MM.1S (cell line): ENCODE results near the gene PMM2.
"Not testable (repeated sequence)": the region's sequence is repeated elsewhere in the genome, so short reads cannot be mapped to it uniquely, and the experiment has no call there.

Experiments used
- DNase-seq: peaks from one replicate; pipeline ENCODE4 v3.0.0-alpha.2; 2015
- H2AFZ ChIP-seq: fragments of 300-600 bp; sonication (generic); 2 replicates; pipeline ENCODE4 v1.6.0; 2016; ENCODE audit warnings: antibody characterized with exemption, low read length
- H3F3A ChIP-seq: fragments of 300-600 bp; sonication (generic); 2 replicates; pipeline ENCODE4 v1.6.1; 2016; ENCODE audit warnings: mild to moderate bottlenecking, antibody characterized with exemption, low read length, moderate library complexity, mixed read lengths; ENCODE audit not compliant: insufficient read depth
- H3K27ac ChIP-seq: fragments of 300-600 bp; sonication (generic); 2 replicates; pipeline ENCODE4 v1.5.1; 2016; ENCODE audit warnings: mild to moderate bottlenecking, low read length
- H3K27me3 ChIP-seq: fragments of 300-600 bp; sonication (generic); replicated peaks from 2 replicates; pipeline ENCODE4 v1.6.0; 2016; ENCODE audit warnings: low read length; ENCODE audit not compliant: insufficient read depth
- H3K36me3 ChIP-seq: fragments of 300-600 bp; sonication (generic); replicated peaks from 2 replicates; pipeline ENCODE4 v1.6.1; 2016; ENCODE audit warnings: mild to moderate bottlenecking, low read length, mixed read lengths; ENCODE audit not compliant: insufficient read depth
- H3K4me1 ChIP-seq: fragments of 300-600 bp; sonication (generic); 2 replicates; pipeline ENCODE4 v1.6.1; 2016; ENCODE audit warnings: low read length, mixed read lengths
- H3K4me2 ChIP-seq: fragments of 300-600 bp; sonication (generic); 2 replicates; pipeline ENCODE4 v1.6.0; 2016; ENCODE audit warnings: low read depth, low read length
- H3K4me3 ChIP-seq: fragments of 300-600 bp; sonication (generic); 2 replicates; pipeline ENCODE4 v1.5.1; 2016; ENCODE audit warnings: low read length, mixed read lengths
- H3K79me2 ChIP-seq: fragments of 300-600 bp; sonication (generic); 2 replicates; pipeline ENCODE4 v1.6.1; 2016; ENCODE audit warnings: mixed run types, low read length, mixed read lengths
- H3K9ac ChIP-seq: fragments of 300-600 bp; sonication (generic); 2 replicates; pipeline ENCODE4 v1.6.1; 2016; ENCODE audit warnings: low read length, mixed read lengths
- H3K9me2 ChIP-seq: fragments of 300-600 bp; sonication (generic); replicated peaks from 2 replicates; pipeline ENCODE4 v1.6.1; 2016; ENCODE audit warnings: mild to moderate bottlenecking, low read length, mixed read lengths; ENCODE audit not compliant: insufficient read depth
- H3K9me3 ChIP-seq: fragments of 300-600 bp; sonication (generic); replicated peaks from 2 replicates; pipeline ENCODE4 v1.6.1; 2016; ENCODE audit warnings: mild to moderate bottlenecking, low read length, mixed read lengths; ENCODE audit not compliant: insufficient read depth
- H4K20me1 ChIP-seq: fragments of 300-600 bp; sonication (generic); 2 replicates; pipeline ENCODE4 v1.6.1; 2016; ENCODE audit warnings: mild to moderate bottlenecking, low read length, moderate library complexity, mixed read lengths; ENCODE audit not compliant: insufficient read depth
- EZH2 ChIP-seq: fragments of 300-600 bp; sonication (generic); optimal IDR thresholded peaks from 2 replicates; pipeline ENCODE3; 2017; ENCODE audit warnings: low read depth, mild to moderate bottlenecking, antibody characterized with exemption, low read length, mixed read lengths
- EZH2phosphoT487 ChIP-seq: fragments of 300-600 bp; sonication (generic); IDR thresholded peaks from 2 replicates; pipeline ENCODE4 v1.6.1; 2018; ENCODE audit warnings: antibody characterized with exemption, low read length
- TF ChIP-seq, protein P1 (sequence below): fragments of 300-600 bp; sonication (generic); IDR thresholded peaks from 2 replicates; pipeline ENCODE4 v1.5.1; 2016; ENCODE audit warnings: antibody characterized with exemption, low read length, mixed read lengths

PMM2 gene

DNA sequence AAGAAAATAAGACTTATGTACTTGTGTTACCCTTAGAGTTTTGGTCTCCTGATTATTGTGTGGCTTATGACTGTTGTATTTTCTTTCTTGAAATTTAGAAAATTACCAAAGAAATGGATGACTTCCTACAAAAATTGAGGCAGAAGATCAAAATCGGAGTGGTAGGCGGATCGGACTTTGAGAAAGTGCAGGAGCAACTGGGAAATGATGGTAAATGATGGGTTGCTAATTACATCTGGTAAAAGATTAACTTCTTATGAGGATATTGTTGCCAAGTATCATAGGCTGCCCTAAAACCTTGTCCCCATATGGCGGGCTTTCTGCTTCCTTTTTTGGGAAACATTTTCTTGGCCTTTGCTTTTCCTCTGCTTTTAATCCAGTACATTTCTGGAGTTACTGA, 4.1 kb downstream of the PMM2 start:
- Histone ChIP-seq H3F3A (no peaks in the 10 kb centered on the region), H3K27ac (no peak overlapping the region), H3K4me2 (no peak overlapping the region), H3K36me3 (peaks cover 22% of the 10 kb centered on the region; the same call in 1 of the 2 replicates), H3K9ac (no peak overlapping the region), H3K9me2 (no peaks in the 10 kb centered on the region), H3K4me1 (peaks cover 9% of the 10 kb centered on the region), H3K4me3 (no peak overlapping the region), H2AFZ (no peak overlapping the region), H4K20me1 (peaks cover 18% of the 10 kb centered on the region; the same call in 1 of the 2 replicates), H3K9me3 (no peaks in the 10 kb centered on the region), H3K79me2 (peaks cover 98% of the 10 kb centered on the region), H3K27me3 (no peaks in the 10 kb centered on the region)
- TF ChIP-seq EZH2phosphoT487 (no peak), EZH2 (no peak)
- TF ChIP-seq, protein P1, sequence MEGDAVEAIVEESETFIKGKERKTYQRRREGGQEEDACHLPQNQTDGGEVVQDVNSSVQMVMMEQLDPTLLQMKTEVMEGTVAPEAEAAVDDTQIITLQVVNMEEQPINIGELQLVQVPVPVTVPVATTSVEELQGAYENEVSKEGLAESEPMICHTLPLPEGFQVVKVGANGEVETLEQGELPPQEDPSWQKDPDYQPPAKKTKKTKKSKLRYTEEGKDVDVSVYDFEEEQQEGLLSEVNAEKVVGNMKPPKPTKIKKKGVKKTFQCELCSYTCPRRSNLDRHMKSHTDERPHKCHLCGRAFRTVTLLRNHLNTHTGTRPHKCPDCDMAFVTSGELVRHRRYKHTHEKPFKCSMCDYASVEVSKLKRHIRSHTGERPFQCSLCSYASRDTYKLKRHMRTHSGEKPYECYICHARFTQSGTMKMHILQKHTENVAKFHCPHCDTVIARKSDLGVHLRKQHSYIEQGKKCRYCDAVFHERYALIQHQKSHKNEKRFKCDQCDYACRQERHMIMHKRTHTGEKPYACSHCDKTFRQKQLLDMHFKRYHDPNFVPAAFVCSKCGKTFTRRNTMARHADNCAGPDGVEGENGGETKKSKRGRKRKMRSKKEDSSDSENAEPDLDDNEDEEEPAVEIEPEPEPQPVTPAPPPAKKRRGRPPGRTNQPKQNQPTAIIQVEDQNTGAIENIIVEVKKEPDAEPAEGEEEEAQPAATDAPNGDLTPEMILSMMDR: no peak
- no peak for DNase-seq

- peaks cover 18% of the 10 kb centered on the region; the same call in 1 of the 2 replicates for H4K20me1 ChIP-seq
- H3K9me3 ChIP-seq, H3K4me2 ChIP-seq, H3K4me3 ChIP-seq, H2AFZ ChIP-seq, H3F3A ChIP-seq, H3K9me2 ChIP-seq, H3K27me3 ChIP-seq, H3K4me1 ChIP-seq, H3K9ac ChIP-seq, DNase-seq, H3K27ac ChIP-seq: not testable (repeated sequence)
- H3K79me2 ChIP-seq: peaks cover 98% of the 10 kb centered on the region
- peaks cover 33% of the 10 kb centered on the region; the same call in 1 of the 2 replicates for H3K36me3 ChIP-seq
Observed at GRCh38 chr16:8803733-8804132, 6.1 kb downstream of the PMM2 start.

DNA sequence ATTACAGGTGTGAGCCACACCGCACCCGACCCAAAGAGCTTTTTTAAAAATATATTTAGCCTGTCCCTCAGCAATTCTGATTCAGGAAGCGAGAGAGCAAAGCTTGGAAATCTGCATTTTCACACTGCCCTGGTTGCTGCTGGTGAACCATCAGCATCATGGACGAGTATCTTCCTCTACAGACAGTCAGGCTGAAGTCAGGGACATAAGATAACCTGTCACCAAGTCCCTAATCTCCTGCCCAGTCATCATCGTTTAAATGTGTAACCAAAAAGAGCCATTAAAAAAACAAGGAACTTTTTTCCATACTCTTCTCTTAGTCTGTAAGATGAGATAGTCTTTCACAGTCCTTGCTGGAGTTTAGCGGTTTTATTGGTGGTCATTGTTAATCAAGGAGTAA, 6.7 kb downstream of the PMM2 start:
- no peaks in the 10 kb centered on the region for H3K9me2 ChIP-seq
- DNase-seq: no peak
- peaks cover 21% of the 10 kb centered on the region for H4K20me1 ChIP-seq
- H3K4me1 ChIP-seq: peaks cover 5% of the 10 kb centered on the region; the same call in 1 of the 2 replicates
- H3K27me3 ChIP-seq: no peaks in the 10 kb centered on the region
- no peaks in the 10 kb centered on the region for H3F3A ChIP-seq
- H3K36me3 ChIP-seq: peaks cover 34% of the 10 kb centered on the region; the same call in 1 of the 2 replicates
- TF ChIP-seq EZH2 (no peak), EZH2phosphoT487 (no peak)
- TF ChIP-seq, protein P1: no peak
- H3K9ac ChIP-seq: no peak overlapping the region
- no peaks in the 10 kb centered on the region for H3K9me3 ChIP-seq
- peaks cover 98% of the 10 kb centered on the region for H3K79me2 ChIP-seq
- no peak overlapping the region for H3K4me2 ChIP-seq
- no peak overlapping the region for H2AFZ ChIP-seq
- H3K4me3 ChIP-seq: no peak overlapping the region
- no peak overlapping the region for H3K27ac ChIP-seq

GRCh38 chr16:8806272-8806983, 8.8 kb downstream of the PMM2 start:
- H3K9me3 ChIP-seq: no peaks in the 10 kb centered on the region
- H3K27me3 ChIP-seq: no peaks in the 10 kb centered on the region
- H3K4me2 ChIP-seq: no peak overlapping the region
- no peak overlapping the region for H2AFZ ChIP-seq
- TF ChIP-seq EZH2: no peak
- TF ChIP-seq, protein P1: no peak
- TF ChIP-seq EZH2phosphoT487: no peak
- peaks cover 87% of the 10 kb centered on the region for H3K79me2 ChIP-seq
- H3K9ac ChIP-seq: no peak overlapping the region
- DNase-seq: no peak
- no peaks in the 10 kb centered on the region for H3K4me1 ChIP-seq
- H4K20me1 ChIP-seq: peaks cover 10% of the 10 kb centered on the region
- H3F3A ChIP-seq: no peaks in the 10 kb centered on the region
- H3K36me3 ChIP-seq: peaks cover 39% of the 10 kb centered on the region
- no peak overlapping the region for H3K4me3 ChIP-seq
- H3K9me2 ChIP-seq: no peaks in the 10 kb centered on the region
- no peak overlapping the region for H3K27ac ChIP-seq
